T-helper 2 cell (primary cell): ENCODE measurements around the gene SPAG6.
"Not testable (repeated sequence)": the region's sequence is repeated elsewhere in the genome, so short reads cannot be mapped to it uniquely, and the experiment has no call there.

Experiments
- DNase-seq, 5 experiments: peaks; one replicate each; pipeline versions ENCODE4 v3.0.0 to v3.0.0-alpha.2; 2012 to 2022

SPAG6 gene

DNA sequence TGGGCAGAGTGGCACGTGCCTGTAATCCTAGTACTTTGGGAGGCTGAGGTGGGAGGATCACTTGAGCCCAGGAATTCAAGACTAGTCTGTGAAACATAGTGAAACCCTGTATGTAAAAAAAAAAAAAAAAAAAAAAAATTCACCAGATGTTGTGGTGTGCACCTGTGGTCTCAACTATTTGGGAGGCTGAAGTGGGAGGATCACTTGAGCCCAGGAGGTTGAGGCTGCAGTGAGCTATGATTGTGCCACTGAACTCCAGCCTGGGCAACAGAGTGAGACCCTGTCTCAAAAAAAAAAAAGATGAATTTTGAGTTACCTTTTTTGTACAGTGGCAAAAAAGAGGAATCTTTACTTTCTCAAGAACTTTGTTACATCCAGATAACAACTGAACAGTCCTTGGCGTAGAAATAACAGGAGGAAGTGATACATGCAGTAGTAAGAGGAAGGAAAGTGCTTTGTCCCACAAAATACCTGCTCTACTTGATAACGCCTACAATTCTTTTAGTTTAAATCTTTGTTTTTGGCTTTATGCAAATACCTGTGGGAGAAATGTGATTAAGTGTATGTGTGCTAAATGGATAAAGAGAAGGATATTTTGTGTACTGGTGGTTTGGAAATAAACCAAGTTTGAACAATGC lies 29.3 kb downstream of the SPAG6 start:
- no peak for DNase-seq

GRCh38 chr10:22379059-22379458 lies 33.8 kb downstream of the SPAG6 start:
- peak in 2 of 5 experiments; percentile 11 to 44 for DNase-seq

- DNase-seq, result no peak
These were observed 36.0 kb downstream of the SPAG6 start for GRCh38 chr10:22381262-22381661.

- no peak for DNase-seq
These were observed 41.2 kb downstream of the SPAG6 start for GRCh38 chr10:22386503-22386902.

DNA sequence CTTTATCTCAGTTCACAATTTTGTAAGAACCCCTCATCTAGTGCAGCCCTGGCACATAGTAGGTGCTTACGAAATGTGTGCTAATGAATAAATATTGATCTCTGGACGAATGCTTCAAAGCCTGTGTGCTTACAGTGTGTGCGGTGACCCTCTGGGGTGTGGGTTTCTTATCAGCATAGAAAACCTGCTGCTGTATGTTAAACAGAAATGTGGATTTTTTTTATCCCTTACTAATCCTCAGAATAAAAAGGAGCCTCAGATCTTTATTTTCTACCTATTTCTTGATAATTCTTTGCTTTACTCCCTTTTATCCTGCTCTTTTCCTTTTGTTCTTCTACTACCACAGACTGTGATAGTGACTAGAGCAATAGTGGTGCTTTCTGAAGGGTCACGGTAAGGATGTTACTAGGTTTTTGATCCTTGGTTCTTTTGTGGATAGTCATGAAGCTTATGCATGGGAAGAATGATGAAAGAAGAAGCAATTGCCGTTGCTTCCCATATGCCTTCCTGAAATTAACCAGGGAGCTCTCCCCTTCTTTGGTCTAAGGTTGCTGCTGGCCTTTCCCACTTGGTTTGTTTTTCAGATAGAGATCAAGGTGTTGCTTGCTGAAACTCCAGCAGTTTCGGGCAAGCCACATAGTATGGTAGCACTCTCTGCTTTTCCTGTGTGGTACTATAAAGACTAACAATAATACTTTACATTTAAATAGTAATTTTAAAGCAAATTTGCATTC lies 44.7 kb downstream of the SPAG6 start:
- no peak for DNase-seq

DNA sequence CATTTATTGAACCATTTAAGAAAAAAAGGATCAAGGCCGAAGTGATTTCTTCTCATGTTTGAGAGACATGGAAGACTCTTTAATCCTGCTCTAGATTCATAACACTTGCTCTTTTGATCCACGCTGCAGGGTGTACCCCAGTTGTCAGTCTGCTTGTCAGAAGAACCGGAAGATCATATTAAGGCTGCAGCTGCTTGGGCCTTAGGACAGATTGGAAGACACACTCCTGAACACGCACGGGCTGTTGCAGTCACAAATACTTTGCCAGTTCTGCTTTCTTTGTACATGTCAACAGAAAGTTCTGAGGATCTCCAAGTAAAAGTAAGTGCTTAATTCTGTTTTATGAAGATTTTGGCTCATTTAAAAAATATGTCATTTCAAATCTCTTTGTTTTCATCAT lies 46.3 kb downstream of the SPAG6 start:
- no peak for DNase-seq

- not testable (repeated sequence) for DNase-seq
These were observed 50.9 kb downstream of the SPAG6 start for GRCh38 chr10:22396195-22396594.

GRCh38 chr10:22406916-22407315 lies 61.6 kb downstream of the SPAG6 start:
- DNase-seq, result not testable (repeated sequence)

DNA sequence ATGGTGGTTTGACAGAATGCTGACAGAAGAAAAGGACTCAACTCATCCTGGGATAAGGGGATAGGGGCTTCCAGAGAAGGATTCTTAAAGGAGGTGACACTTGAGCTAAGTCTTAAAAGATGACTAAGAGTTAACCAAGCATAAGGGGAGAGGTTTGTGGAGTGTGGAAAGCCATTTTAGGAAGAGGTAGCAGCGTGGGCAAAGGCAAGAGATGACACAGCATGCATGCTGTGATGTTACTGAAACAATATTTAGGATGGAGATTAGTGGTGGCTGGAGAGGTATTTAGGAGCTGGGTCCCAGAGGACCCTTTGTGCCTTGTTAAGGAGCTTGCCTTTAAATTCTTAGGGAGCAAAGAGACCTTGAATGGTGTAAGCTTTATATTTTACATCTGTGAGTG lies 65.1 kb downstream of the SPAG6 start:
- DNase-seq, result no peak

GRCh38 chr10:22410846-22411245 lies 65.5 kb downstream of the SPAG6 start:
- DNase-seq, result no peak

- DNase-seq, result no peak
These were observed 68.8 kb downstream of the SPAG6 start for GRCh38 chr10:22414146-22414545.

GRCh38 chr10:22415072-22415471 lies 69.8 kb downstream of the SPAG6 start:
- no peak for DNase-seq

DNA sequence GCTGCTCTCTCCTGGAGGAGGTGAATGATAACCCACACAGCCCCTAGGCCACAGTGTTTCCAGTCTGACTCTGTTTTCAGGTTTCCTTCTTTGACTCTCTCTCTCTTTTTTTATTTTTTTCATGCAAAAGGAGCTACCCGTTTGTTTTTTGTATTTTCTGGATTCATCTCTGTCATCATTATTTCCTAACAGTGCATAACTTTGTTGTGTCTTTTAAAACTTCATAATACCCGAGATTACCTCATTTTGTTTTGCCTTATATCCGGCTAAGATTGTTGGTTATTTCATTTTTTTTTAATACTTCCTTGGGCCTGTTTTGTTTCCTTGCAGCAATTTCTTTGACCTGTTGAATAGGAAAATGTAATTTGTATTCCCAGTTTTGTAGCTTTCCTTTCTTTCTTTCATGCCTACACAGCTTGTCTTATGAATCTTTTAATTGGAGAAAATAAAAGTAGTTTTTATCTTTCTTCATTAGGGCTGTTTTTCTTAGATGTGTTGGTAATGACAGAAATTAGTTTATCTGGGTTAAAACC lies 72.5 kb downstream of the SPAG6 start:
- DNase-seq, result no peak

DNA sequence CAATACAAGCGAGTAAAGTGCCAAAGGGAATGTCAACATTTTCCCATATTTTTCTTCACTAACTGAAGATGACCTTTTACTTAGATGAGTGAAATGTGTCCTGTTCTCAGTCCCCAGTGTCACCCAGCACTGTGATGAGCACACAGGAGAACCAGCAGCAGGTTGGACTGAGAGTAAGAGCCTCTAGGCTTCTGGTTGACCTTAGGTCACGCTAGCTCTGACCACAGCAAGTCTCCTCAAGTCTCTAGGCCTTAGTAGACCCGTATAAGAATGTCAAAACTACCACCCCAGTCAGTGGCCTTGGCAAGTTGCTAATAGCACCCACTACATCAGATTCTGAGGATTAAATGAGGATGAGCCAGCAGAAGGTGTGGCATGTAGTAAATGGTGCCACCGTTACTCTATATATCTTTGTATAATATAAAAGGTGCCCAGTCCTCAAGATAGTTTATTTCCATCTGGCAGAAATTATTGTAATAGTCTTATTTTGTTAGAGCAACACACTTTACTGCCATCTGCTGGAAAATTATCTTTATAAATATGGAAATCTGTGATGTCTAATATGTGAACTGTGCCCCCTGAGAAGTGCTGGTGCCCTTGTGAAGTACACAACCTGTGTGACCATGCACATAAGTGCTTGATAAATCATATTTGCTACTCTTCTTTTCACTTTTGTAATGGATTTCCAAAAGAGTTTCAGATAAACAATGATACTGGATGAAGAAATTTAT lies 75.7 kb downstream of the SPAG6 start:
- peak in 1 of 5 experiments; percentile 45 for DNase-seq

GRCh38 chr10:22426653-22427052 lies 81.4 kb downstream of the SPAG6 start:
- no peak for DNase-seq

DNA sequence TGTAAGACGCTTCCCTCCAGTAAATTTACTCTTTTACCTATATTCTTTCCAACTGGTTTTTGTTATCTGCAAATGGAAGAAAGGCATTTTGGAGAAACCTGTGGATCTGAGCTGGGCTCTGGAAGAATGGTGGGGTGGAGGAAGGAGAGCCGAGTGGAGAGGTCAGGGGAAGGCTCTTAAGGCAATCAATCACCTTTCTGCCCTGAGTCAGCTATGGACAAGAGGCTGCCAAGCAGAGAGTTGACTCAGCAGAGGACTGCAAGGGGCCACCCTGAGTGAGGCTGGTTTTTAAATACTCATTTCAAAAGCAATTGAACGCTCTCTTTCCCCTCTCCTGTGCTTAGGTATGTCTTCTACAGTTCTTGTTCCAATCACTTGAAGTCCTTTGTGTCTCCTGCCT lies 81.8 kb downstream of the SPAG6 start:
- DNase-seq, result no peak

DNA sequence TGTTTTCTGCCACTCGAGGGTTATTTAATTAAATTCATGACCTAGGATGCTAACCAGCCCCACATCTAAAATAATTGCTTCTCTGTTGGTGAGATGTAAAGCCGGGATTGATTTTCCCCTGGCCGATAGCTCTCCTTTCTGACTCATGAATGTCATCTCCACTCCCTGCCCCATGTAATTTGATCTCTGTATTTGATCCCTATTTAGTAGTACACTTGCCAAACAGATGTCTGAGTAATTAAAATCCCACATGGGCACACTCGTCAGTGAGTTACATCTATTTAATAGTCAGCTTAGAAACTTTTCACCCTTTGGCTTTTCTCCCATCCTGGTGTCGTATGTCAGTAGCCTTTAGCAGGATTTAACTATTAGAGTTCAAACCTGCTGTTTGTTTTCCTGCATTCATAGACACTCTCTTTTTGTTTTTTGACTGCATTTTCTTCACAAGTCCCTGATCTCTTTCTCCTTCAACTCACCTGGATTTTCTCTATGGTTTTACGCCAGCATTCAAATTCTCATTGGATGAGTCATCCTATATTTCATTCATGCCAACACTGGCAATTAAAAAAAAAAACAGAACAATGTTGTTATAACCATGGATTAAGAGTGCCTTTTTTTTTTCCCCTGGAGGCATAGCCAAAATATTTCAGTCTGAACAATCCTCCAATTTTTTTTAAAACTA lies 82.7 kb downstream of the SPAG6 start:
- no peak for DNase-seq

GRCh38 chr10:22429146-22429545 lies 83.8 kb downstream of the SPAG6 start:
- no peak for DNase-seq

GRCh38 chr10:22429981-22430421 lies 84.7 kb downstream of the SPAG6 start:
- no peak for DNase-seq

- peak in 1 of 5 experiments; percentile 61 for DNase-seq
These were observed 88.6 kb downstream of the SPAG6 start for GRCh38 chr10:22433875-22434274.

GRCh38 chr10:22434521-22434920 lies 89.2 kb downstream of the SPAG6 start:
- DNase-seq, result no peak

- no peak for DNase-seq
These were observed 90.4 kb downstream of the SPAG6 start for GRCh38 chr10:22435650-22436049.

DNA sequence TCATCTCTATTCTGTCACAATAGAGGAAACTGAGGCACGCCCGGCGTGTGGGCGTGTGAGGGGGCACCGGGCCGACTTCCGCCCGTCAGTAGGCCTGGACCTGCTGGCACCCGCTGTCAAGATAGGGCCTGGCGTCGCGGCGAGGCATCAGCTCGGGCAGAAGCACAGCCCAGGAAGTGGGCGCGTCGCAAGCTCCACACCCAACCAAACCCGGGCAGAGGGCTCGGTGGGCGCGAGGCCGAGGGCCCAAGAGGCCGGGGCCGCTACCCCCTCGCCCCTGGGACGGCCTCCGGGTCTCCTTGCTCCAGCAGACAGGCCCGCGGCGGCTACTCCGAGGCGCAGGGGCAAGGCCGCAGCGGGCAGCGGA lies 91.2 kb downstream of the SPAG6 start:
- peak in 2 of 5 experiments; percentile 7 to 85 for DNase-seq
